ENCODE measurements around the gene SMAD4. TPM values are rescaled to one million over a fixed set of nuclear protein-coding genes. Genes with fewer than 3 reads are reported as not detected.

The SMAD4 gene
- polyA plus RNA-seq, 3 donors, result 21.0 to 34.0 (median 29.1) TPM

DNA sequence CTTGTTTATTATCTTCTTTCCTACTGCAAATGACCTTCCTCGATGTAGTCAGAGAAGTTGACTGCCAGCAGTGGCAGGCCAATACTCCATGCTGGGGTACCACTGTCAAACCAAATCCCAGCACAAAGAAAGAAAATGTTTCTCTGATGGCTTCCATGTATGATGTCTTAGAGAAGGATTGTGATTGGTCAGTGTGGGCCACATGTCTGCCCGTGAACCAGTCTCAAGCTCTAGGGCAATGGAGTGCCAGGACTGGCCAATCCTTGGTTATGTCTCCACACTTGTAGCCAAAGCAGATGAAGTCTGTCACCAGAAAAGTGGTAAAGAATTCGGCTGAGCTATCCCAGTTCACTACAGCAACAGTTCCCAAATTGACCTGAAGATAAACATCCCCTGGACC is 17.6 kb upstream of the SMAD4 start:
- no peak overlapping the region for H3K4me3 Mint-ChIP-seq
- H3K4me1 Mint-ChIP-seq, result peaks cover 7% of the 10 kb centered on the region
- Histone ChIP-seq H2AFZ (ENCODE audit: insufficient read depth, low read depth, low read length, poor library complexity, severe bottlenecking) (no peak overlapping the region), H3K4me1 (ENCODE audit: control insufficient read depth in 1 of 2, insufficient read depth in 2 of 2, low read length in 2 of 2) (peaks cover 4 to 5% of the 10 kb centered on the region in 2 donors), H4K20me1 (ENCODE audit: insufficient read depth, low read length) (no peaks in the 10 kb centered on the region), H3K9ac (ENCODE audit: insufficient read depth, low read length, poor library complexity, severe bottlenecking) (no peak overlapping the region), H3K4me2 (replicated peaks; ENCODE audit: extremely low read depth, low read length, poor library complexity, severe bottlenecking) (no peak overlapping the region), H3K79me2 (ENCODE audit: insufficient read depth, low read length) (no peaks in the 10 kb centered on the region), H3K27ac (ENCODE audit: low read depth in 1 of 2, low read length in 2 of 2) (no peak overlapping the region), H3K9me3 (replicated peaks in 1 of 2; ENCODE audit: control insufficient read depth in 1 of 2, insufficient read depth in 1 of 2, low read length in 2 of 2) (no peaks in the 10 kb centered on the region), H3K27me3 (ENCODE audit: control insufficient read depth in 2 of 2, insufficient read depth in 2 of 2, low read length in 2 of 2) (no peaks in the 10 kb centered on the region), H3K36me3 (replicated peaks in 1 of 2; ENCODE audit: control insufficient read depth in 1 of 2, insufficient read depth in 2 of 2, low read length in 2 of 2) (no peaks in the 10 kb centered on the region), H3K4me3 (replicated peaks in 1 of 3; ENCODE audit: low read depth in 2 of 3, low read length in 3 of 3) (no peak overlapping the region)
- no peak overlapping the region for H3K27ac Mint-ChIP-seq
- H3K27me3 Mint-ChIP-seq (ENCODE audit: low read depth in 3 of 3), result no peaks in the 10 kb centered on the region
- TF ChIP-seq, protein P1, sequence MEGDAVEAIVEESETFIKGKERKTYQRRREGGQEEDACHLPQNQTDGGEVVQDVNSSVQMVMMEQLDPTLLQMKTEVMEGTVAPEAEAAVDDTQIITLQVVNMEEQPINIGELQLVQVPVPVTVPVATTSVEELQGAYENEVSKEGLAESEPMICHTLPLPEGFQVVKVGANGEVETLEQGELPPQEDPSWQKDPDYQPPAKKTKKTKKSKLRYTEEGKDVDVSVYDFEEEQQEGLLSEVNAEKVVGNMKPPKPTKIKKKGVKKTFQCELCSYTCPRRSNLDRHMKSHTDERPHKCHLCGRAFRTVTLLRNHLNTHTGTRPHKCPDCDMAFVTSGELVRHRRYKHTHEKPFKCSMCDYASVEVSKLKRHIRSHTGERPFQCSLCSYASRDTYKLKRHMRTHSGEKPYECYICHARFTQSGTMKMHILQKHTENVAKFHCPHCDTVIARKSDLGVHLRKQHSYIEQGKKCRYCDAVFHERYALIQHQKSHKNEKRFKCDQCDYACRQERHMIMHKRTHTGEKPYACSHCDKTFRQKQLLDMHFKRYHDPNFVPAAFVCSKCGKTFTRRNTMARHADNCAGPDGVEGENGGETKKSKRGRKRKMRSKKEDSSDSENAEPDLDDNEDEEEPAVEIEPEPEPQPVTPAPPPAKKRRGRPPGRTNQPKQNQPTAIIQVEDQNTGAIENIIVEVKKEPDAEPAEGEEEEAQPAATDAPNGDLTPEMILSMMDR (IDR thresholded peaks at IDR 0.05), result no peak
- 100% methylated on average over 1 of the region's 3 CpGs for WGBS (ENCODE audit: insufficient coverage)
- peaks cover 4% of the 10 kb centered on the region in 2 donors for H3K36me3 Mint-ChIP-seq
- DNase-seq, result no peak
- intact Hi-C loops (cut with micrococcal nuclease), result no loop called here
- H3K9me3 Mint-ChIP-seq, result peaks cover 0 to 11% (median 3%) of the 10 kb centered on the region in 7 donors

DNA sequence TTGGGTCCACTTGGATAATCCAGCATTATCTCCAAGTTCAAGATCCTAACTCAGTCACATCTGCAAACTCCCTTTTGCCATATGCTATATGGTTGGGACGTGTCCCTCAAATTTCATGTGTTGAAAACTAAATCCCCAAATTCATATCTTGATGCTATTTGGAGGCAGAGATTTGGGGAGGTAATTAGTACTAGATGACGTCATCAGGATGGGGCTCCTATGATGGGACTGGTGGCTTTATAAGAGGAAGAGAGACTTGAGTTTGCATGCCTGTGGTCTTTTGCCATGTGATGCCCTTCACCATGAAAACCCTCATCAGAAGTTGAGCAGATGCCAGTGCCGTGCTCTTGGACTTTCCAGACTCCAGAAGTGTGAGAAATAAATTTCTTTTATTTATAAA is 16.8 kb upstream of the SMAD4 start:
- Histone ChIP-seq H3K4me1 (ENCODE audit: control insufficient read depth in 1 of 2, insufficient read depth in 2 of 2, low read length in 2 of 2) (peaks cover 4 to 5% of the 10 kb centered on the region in 2 donors), H3K9ac (ENCODE audit: insufficient read depth, low read length, poor library complexity, severe bottlenecking) (no peak overlapping the region), H3K79me2 (ENCODE audit: insufficient read depth, low read length) (no peaks in the 10 kb centered on the region), H3K27ac (ENCODE audit: low read depth in 1 of 2, low read length in 2 of 2) (no peak overlapping the region), H4K20me1 (ENCODE audit: insufficient read depth, low read length) (no peaks in the 10 kb centered on the region), H3K4me3 (replicated peaks in 1 of 3; ENCODE audit: low read depth in 2 of 3, low read length in 3 of 3) (no peak overlapping the region), H3K4me2 (replicated peaks; ENCODE audit: extremely low read depth, low read length, poor library complexity, severe bottlenecking) (no peak overlapping the region), H3K9me3 (replicated peaks in 1 of 2; ENCODE audit: control insufficient read depth in 1 of 2, insufficient read depth in 1 of 2, low read length in 2 of 2) (no peaks in the 10 kb centered on the region), H2AFZ (ENCODE audit: insufficient read depth, low read depth, low read length, poor library complexity, severe bottlenecking) (no peak overlapping the region), H3K36me3 (replicated peaks in 1 of 2; ENCODE audit: control insufficient read depth in 1 of 2, insufficient read depth in 2 of 2, low read length in 2 of 2) (no peaks in the 10 kb centered on the region), H3K27me3 (ENCODE audit: control insufficient read depth in 2 of 2, insufficient read depth in 2 of 2, low read length in 2 of 2) (no peaks in the 10 kb centered on the region)
- no CpG with 5 or more reads among the region's 3 CpGs for WGBS (ENCODE audit: insufficient coverage)
- DNase-seq, result no peak
- H3K4me1 Mint-ChIP-seq, result peaks cover 7% of the 10 kb centered on the region
- peaks cover 0 to 11% (median 3%) of the 10 kb centered on the region in 7 donors for H3K9me3 Mint-ChIP-seq
- H3K4me3 Mint-ChIP-seq, result no peak overlapping the region
- H3K27me3 Mint-ChIP-seq (ENCODE audit: low read depth in 3 of 3), result no peaks in the 10 kb centered on the region
- H3K36me3 Mint-ChIP-seq, result peaks cover 4% of the 10 kb centered on the region in 2 donors
- intact Hi-C loops (cut with micrococcal nuclease), result no loop called here
- no peak overlapping the region for H3K27ac Mint-ChIP-seq
- TF ChIP-seq, protein P1 (IDR thresholded peaks at IDR 0.05), result no peak
